ENCODE results near the gene CRACR2B. TPM values are rescaled to one million over a fixed set of nuclear protein-coding genes. Genes with fewer than 3 reads are reported as not detected.
A peak's percentile ranks its signal among the peaks of the same experiment; 100 is the strongest.

The CRACR2B gene
- total and polyA plus RNA-seq, 2 of the 8 experiments (the other 6 are each of a cell fraction or from before 2014, with no cell fraction given) = 18.2 to 26.4 TPM

DNA sequence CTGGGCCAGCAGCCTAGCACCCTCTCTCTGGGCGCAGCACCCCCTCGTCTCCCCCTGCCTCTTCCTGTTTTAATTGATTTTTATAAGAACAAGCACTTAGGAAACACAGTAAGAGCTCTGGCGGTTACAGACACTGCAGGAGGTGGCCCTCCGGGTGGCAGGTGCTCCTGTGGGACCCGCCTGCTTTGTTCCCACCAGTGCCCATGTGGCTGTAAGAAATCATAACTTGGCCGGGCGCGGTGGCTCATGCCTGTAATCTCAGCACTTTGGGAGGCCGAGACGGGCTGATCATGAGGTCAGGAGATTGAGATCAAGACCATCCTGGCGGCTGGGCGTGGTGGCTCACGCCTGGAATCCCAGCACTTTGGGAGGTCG is 33.4 kb downstream of the CRACR2B start:
- ChIA-PET POLR2A (ENCODE audit: partially characterized antibody) (interaction anchor here (0.7 to 13.8 kb wide), 7 partner anchors 10 to 49 kb away, joined by 3 to 234 read pairs (median 5); partner anchors contain the start of genes CD151, POLR2L and TSPAN4), CTCF (ENCODE audit: partially characterized antibody) (interaction anchor here (1.2 to 10.5 kb wide), 5 partner anchors 15 to 190 kb away, joined by 3 to 74 read pairs (median 8); partner anchors contain the start of gene TSPAN4)
- FAIRE-seq = no peak
- Histone ChIP-seq H2AFZ (ENCODE audit: low read length) (no peak overlapping the region), H2BK12ac (ENCODE audit: low read depth, low read length) (no peak overlapping the region), H2BK20ac (ENCODE audit: low read length) (no peak overlapping the region), H4K5ac (ENCODE audit: insufficient read length, low read depth, low read length) (no peak overlapping the region), H3K4me3 (ENCODE audit: extremely low read depth in 1 of 4, insufficient read depth in 2 of 4, low read depth in 3 of 4, low read length in 4 of 4) (no peak overlapping the region), H3K4me2 (ENCODE audit: insufficient read depth in 1 of 2, low read depth in 2 of 2, low read length in 2 of 2) (no peak overlapping the region), H4K20me1 (replicated peaks in 1 of 2; ENCODE audit: control insufficient read depth in 1 of 2, insufficient read depth in 2 of 2, low read length in 2 of 2) (peaks cover 10 to 52% of the 10 kb centered on the region in 2 experiments), H3K56ac (replicated peaks; ENCODE audit: insufficient read length, low read depth, low read length) (no peak overlapping the region), H3K4ac (replicated peaks; ENCODE audit: insufficient read length, low read depth, low read length) (no peak overlapping the region), H3K4me1 (replicated peaks in 1 of 4; ENCODE audit: control insufficient read depth in 3 of 4, insufficient read depth in 4 of 4, low read length in 3 of 4) (peaks cover 0 to 33% (median 29%) of the 10 kb centered on the region in 4 experiments; a peak in 6 of 7 replicates), H3K79me1 (ENCODE audit: low read depth, low read length) (peaks cover 3% of the 10 kb centered on the region), H3K18ac (ENCODE audit: extremely low read depth, low read length) (no peak overlapping the region), H3K14ac (ENCODE audit: insufficient read length) (no peak overlapping the region), H3K36me3 (ENCODE audit: control insufficient read depth in 2 of 4, insufficient read depth in 4 of 4, low read length in 3 of 4) (no peaks in the 10 kb centered on the region; a peak in 1 of 8 replicates), H2BK120ac (replicated peaks; ENCODE audit: low read depth, low read length) (no peak overlapping the region), H3K27me3 (replicated peaks in 1 of 4; ENCODE audit: control insufficient read depth in 3 of 4, extremely low read depth in 1 of 4, insufficient read depth in 3 of 4, low read length in 3 of 4) (peaks cover 0 to 2% (median 0%) of the 10 kb centered on the region in 4 experiments; a peak in 1 of 7 replicates), H4K91ac (replicated peaks; ENCODE audit: insufficient read length, low read length) (no peak overlapping the region), H3K9me3 (ENCODE audit: insufficient read depth in 2 of 2, low read depth in 1 of 2, low read length in 1 of 2) (no peaks in the 10 kb centered on the region), H2BK5ac (ENCODE audit: low read depth, low read length) (no peak overlapping the region), H4K8ac (ENCODE audit: extremely low read depth, insufficient read depth, low read length) (peak overlapping the region; percentile 68), H3K23ac (ENCODE audit: insufficient read length) (no peak overlapping the region), H3K23me2 (ENCODE audit: low read depth, low read length) (no peaks in the 10 kb centered on the region), H3K9ac (replicated peaks in 1 of 4; ENCODE audit: extremely low read depth in 1 of 4, low read depth in 3 of 4, low read length in 3 of 4) (no peak overlapping the region), H2BK15ac (ENCODE audit: low read length) (no peak overlapping the region), H3K27ac (ENCODE audit: low read depth, low read length) (no peak overlapping the region), H3K79me2 (ENCODE audit: control insufficient read depth in 1 of 2, insufficient read depth in 2 of 2, low read length in 2 of 2) (no peaks in the 10 kb centered on the region), H2AK5ac (ENCODE audit: low read depth, low read length) (no peak overlapping the region)
- 95% methylated on average over 14 of the region's 14 CpGs; no CpG with 5 or more reads in 1 of the 2 experiments for WGBS, 2 experiments (ENCODE audit: extremely low coverage in 1 of 2, insufficient coverage in 1 of 2, insufficient read length in 1 of 2, insufficient replicate concordance in 2 of 2, low coverage in 1 of 2, low lambda C conversion rate in 2 of 2, missing lambda C conversion rate in 1 of 2)
- TF ChIP-seq SP2 (IDR thresholded peaks at IDR 0.05; ENCODE audit: low read length) (no peak), RBBP5 (IDR thresholded peaks at IDR 0.05; ENCODE audit: borderline replicate concordance, low read depth, low read length) (no peak), HDAC2 (IDR thresholded peaks at IDR 0.05; ENCODE audit: borderline replicate concordance in 1 of 2, low read depth in 2 of 2, low read length in 2 of 2) (no peak)
- TF ChIP-seq, protein P1, sequence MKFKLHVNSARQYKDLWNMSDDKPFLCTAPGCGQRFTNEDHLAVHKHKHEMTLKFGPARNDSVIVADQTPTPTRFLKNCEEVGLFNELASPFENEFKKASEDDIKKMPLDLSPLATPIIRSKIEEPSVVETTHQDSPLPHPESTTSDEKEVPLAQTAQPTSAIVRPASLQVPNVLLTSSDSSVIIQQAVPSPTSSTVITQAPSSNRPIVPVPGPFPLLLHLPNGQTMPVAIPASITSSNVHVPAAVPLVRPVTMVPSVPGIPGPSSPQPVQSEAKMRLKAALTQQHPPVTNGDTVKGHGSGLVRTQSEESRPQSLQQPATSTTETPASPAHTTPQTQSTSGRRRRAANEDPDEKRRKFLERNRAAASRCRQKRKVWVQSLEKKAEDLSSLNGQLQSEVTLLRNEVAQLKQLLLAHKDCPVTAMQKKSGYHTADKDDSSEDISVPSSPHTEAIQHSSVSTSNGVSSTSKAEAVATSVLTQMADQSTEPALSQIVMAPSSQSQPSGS (IDR thresholded peaks at IDR 0.05; ENCODE audit: low read length) = no peak
- no peak for DNase-seq (ENCODE audit: low read depth in 1 of 2, low spot score in 2 of 2)

Data from H1 (cell line).